Testis (tissue), 2 donors: ENCODE measurements around the gene MATCAP1.

Experiments
- CTCF ChIP-seq, 3 experiments: fragments of 450-650 bp in 2 of 3; fragments of 200-600 bp in 1 of 3; sonication (generic) in 1 of 3; IDR thresholded peaks; one replicate each; pipeline ENCODE4 v1.5.1; 2016 to 2019; ENCODE audit warnings: antibody characterized with exemption in 3 of 3, mild to moderate bottlenecking in 2 of 3, moderate library complexity in 1 of 3
- POLR2A ChIP-seq: fragments of 450-650 bp; IDR thresholded peaks from one replicate; pipeline ENCODE4 v1.6.1; 2017; ENCODE audit warnings: antibody characterized with exemption, mild to moderate bottlenecking, moderate library complexity

- TF ChIP-seq CTCF (IDR thresholded peaks at IDR 0.05) (no peak), POLR2A (no peak)
These were observed 44.4 kb upstream of the MATCAP1 start for GRCh38 chr16:67228034-67228785.
